Stimulated activated CD4-positive, alpha-beta T cell treated with anti-CD3 and anti-CD28 coated beads, Interleukin-1b, Interleukin-23, amount 100 ng/mL, for 48 hours (primary cell): Measurements from ENCODE around the gene XXYLT1.

ENCODE experiments used
- DNase-seq: peaks from one replicate; pipeline ENCODE4 v3.0.0-alpha.2; 2020

The XXYLT1 gene

GRCh38 chr3:195072916-195073564 is 197.9 kb downstream of the XXYLT1 start:
- no peak for DNase-seq

- no peak for DNase-seq
These were observed 198.8 kb downstream of the XXYLT1 start for GRCh38 chr3:195071916-195072820.

GRCh38 chr3:195071011-195071728 is 199.8 kb downstream of the XXYLT1 start:
- DNase-seq, result no peak

GRCh38 chr3:195070336-195070735 is 200.6 kb downstream of the XXYLT1 start:
- DNase-seq, result no peak

GRCh38 chr3:195069501-195070251 is 201.3 kb downstream of the XXYLT1 start:
- DNase-seq, result no peak

GRCh38 chr3:195068084-195069080 is 202.6 kb downstream of the XXYLT1 start:
- no peak for DNase-seq

GRCh38 chr3:195066441-195066841 is 204.5 kb downstream of the XXYLT1 start:
- no peak for DNase-seq

GRCh38 chr3:195065864-195066185 is 205.1 kb downstream of the XXYLT1 start:
- DNase-seq, result no peak

GRCh38 chr3:195065142-195065863 is 205.7 kb downstream of the XXYLT1 start:
- no peak for DNase-seq

GRCh38 chr3:195064300-195064931 is 206.5 kb downstream of the XXYLT1 start:
- DNase-seq, result no peak

GRCh38 chr3:195063581-195064193 is 207.3 kb downstream of the XXYLT1 start:
- DNase-seq, result no peak

GRCh38 chr3:195062866-195063540 is 208.0 kb downstream of the XXYLT1 start:
- no peak for DNase-seq

GRCh38 chr3:195061756-195062655 is 209.0 kb downstream of the XXYLT1 start:
- DNase-seq, result no peak

- no peak for DNase-seq
These were observed 210.2 kb downstream of the XXYLT1 start for GRCh38 chr3:195060531-195061291.

- no peak for DNase-seq
These were observed 210.8 kb downstream of the XXYLT1 start for GRCh38 chr3:195060217-195060481.

GRCh38 chr3:195059471-195060216 is 211.3 kb downstream of the XXYLT1 start:
- no peak for DNase-seq

- DNase-seq, result no peak
These were observed 212.0 kb downstream of the XXYLT1 start for GRCh38 chr3:195059006-195059350.
